KMS-11 (cell line): ENCODE data around the gene CACNA1E.

Experiments used
- H2AFZ ChIP-seq: fragments of 200-600 bp; sonication (generic); 2 replicates; pipeline ENCODE4 v1.6.1; 2016; ENCODE audit warnings: antibody characterized with exemption, mixed run types, low read depth
- H3K27ac ChIP-seq: fragments of 200-600 bp; sonication (generic); 2 replicates; pipeline ENCODE4 v1.6.1; 2016; ENCODE audit warnings: mild to moderate bottlenecking, mixed run types
- H3K27me3 ChIP-seq: fragments of 200-600 bp; sonication (generic); 2 replicates; pipeline ENCODE4 v1.6.1; 2017; ENCODE audit warnings: mild to moderate bottlenecking, low read depth, mixed run types, moderate library complexity; ENCODE audit not compliant: insufficient read depth
- H3K36me3 ChIP-seq: fragments of 200-600 bp; sonication (generic); 2 replicates; pipeline ENCODE4 v1.6.1; 2017; ENCODE audit warnings: mild to moderate bottlenecking, mixed run types; ENCODE audit not compliant: insufficient read depth
- H3K4me1 ChIP-seq: fragments of 200-600 bp; sonication (generic); 2 replicates; pipeline ENCODE4 v1.6.1; 2016; ENCODE audit warnings: mild to moderate bottlenecking, low read depth, mixed run types; ENCODE audit not compliant: poor library complexity, severe bottlenecking
- H3K4me2 ChIP-seq: fragments of 200-600 bp; sonication (generic); 2 replicates; pipeline ENCODE4 v1.7.0; 2016; ENCODE audit warnings: mild to moderate bottlenecking, mixed run types
- H3K4me3 ChIP-seq: fragments of 200-600 bp; sonication (generic); IDR thresholded peaks from 2 replicates; pipeline ENCODE4 v1.6.1; 2017; ENCODE audit warnings: low read depth, low read length, mixed read lengths; ENCODE audit not compliant: insufficient read depth
- H3K79me2 ChIP-seq: fragments of 200-600 bp; sonication (generic); 2 replicates; pipeline ENCODE4 v1.6.1; 2016; ENCODE audit warnings: low read depth, mixed run types; ENCODE audit not compliant: insufficient read depth
- H3K9ac ChIP-seq: fragments of 200-600 bp; sonication (generic); 2 replicates; pipeline ENCODE4 v1.6.1; 2016; ENCODE audit warnings: mild to moderate bottlenecking, mixed run types
- H4K20me1 ChIP-seq: fragments of 200-600 bp; sonication (generic); 2 replicates; pipeline ENCODE4 v1.6.1; 2016; ENCODE audit warnings: mild to moderate bottlenecking, mixed run types; ENCODE audit not compliant: insufficient read depth
- CTCF ChIP-seq: fragments of 200-600 bp; sonication (generic); conservative IDR thresholded peaks from 2 replicates; pipeline ENCODE4 v1.6.1; 2017; ENCODE audit warnings: low read depth, mild to moderate bottlenecking, antibody characterized with exemption, low read length, moderate library complexity, mixed read lengths

The CACNA1E gene

GRCh38 chr1:181551754-181552153 lies 68.4 kb downstream of the CACNA1E start:
- no peaks in the 10 kb centered on the region for H3K4me1 ChIP-seq
- no peaks in the 10 kb centered on the region for H3K79me2 ChIP-seq
- H3K4me3 ChIP-seq = no peak overlapping the region
- no peaks in the 10 kb centered on the region for H3K27me3 ChIP-seq
- H3K36me3 ChIP-seq = no peaks in the 10 kb centered on the region
- H3K4me2 ChIP-seq = no peak overlapping the region
- no peak for TF ChIP-seq CTCF
- no peak overlapping the region for H2AFZ ChIP-seq
- H3K9ac ChIP-seq = no peak overlapping the region
- H3K27ac ChIP-seq = no peak overlapping the region
- no peaks in the 10 kb centered on the region for H4K20me1 ChIP-seq

GRCh38 chr1:181554465-181554864 lies 71.1 kb downstream of the CACNA1E start:
- H3K79me2 ChIP-seq = no peaks in the 10 kb centered on the region

GRCh38 chr1:181556631-181557030 lies 73.3 kb downstream of the CACNA1E start:
- Histone ChIP-seq H4K20me1 (no peaks in the 10 kb centered on the region), H3K9ac (no peak overlapping the region), H3K4me2 (no peak overlapping the region), H3K27ac (no peak overlapping the region), H3K4me1 (no peaks in the 10 kb centered on the region), H3K36me3 (no peaks in the 10 kb centered on the region), H3K27me3 (no peaks in the 10 kb centered on the region), H3K4me3 (no peak overlapping the region), H3K79me2 (no peaks in the 10 kb centered on the region), H2AFZ (no peak overlapping the region)
- TF ChIP-seq CTCF = no peak

More at GRCh38 chr1:181554465-181554864, 71.1 kb downstream of the CACNA1E start:
- H2AFZ ChIP-seq = no peak overlapping the region
- no peak overlapping the region for H3K9ac ChIP-seq
- TF ChIP-seq CTCF = no peak
- no peak overlapping the region for H3K4me2 ChIP-seq
- H3K27ac ChIP-seq = no peak overlapping the region
- no peaks in the 10 kb centered on the region for H3K36me3 ChIP-seq
- H3K4me3 ChIP-seq = no peak overlapping the region
- no peaks in the 10 kb centered on the region for H3K27me3 ChIP-seq
- H4K20me1 ChIP-seq = no peaks in the 10 kb centered on the region
- no peaks in the 10 kb centered on the region for H3K4me1 ChIP-seq

GRCh38 chr1:181557313-181557712 lies 74.0 kb downstream of the CACNA1E start:
- H2AFZ ChIP-seq = no peak overlapping the region
- no peak for TF ChIP-seq CTCF

More at GRCh38 chr1:181557313-181557712, 74.0 kb downstream of the CACNA1E start:
- Histone ChIP-seq H3K4me1 (peaks cover 6% of the 10 kb centered on the region), H3K9ac (no peak overlapping the region), H3K27me3 (no peaks in the 10 kb centered on the region), H3K4me2 (no peak overlapping the region), H3K79me2 (no peaks in the 10 kb centered on the region), H3K27ac (no peak overlapping the region), H4K20me1 (no peaks in the 10 kb centered on the region), H3K36me3 (no peaks in the 10 kb centered on the region), H3K4me3 (no peak overlapping the region)
